ENCODE measurements around the gene AQP10.

- TF ChIP-seq CTCF (IDR thresholded peaks at IDR 0.05) (no peak), POLR2AphosphoS5 (IDR thresholded peaks at IDR 0.05) (no peak), EP300 (IDR thresholded peaks at IDR 0.05; ENCODE audit: low read depth) (no peak), POLR2A (IDR thresholded peaks at IDR 0.05) (no peak)
Observed at GRCh38 chr1:154337253-154337894, 16.5 kb downstream of the AQP10 start.
